ENCODE measurements around the gene HTT. TPM values are rescaled to one million over a fixed set of nuclear protein-coding genes. Genes with fewer than 3 reads are reported as not detected.

The HTT gene
- total RNA-seq (10 to 100 TPM; 23.5 to 39.8 TPM), polyA plus RNA-seq (1 to 10 TPM; 8.6 to 9.3 TPM)

DNA sequence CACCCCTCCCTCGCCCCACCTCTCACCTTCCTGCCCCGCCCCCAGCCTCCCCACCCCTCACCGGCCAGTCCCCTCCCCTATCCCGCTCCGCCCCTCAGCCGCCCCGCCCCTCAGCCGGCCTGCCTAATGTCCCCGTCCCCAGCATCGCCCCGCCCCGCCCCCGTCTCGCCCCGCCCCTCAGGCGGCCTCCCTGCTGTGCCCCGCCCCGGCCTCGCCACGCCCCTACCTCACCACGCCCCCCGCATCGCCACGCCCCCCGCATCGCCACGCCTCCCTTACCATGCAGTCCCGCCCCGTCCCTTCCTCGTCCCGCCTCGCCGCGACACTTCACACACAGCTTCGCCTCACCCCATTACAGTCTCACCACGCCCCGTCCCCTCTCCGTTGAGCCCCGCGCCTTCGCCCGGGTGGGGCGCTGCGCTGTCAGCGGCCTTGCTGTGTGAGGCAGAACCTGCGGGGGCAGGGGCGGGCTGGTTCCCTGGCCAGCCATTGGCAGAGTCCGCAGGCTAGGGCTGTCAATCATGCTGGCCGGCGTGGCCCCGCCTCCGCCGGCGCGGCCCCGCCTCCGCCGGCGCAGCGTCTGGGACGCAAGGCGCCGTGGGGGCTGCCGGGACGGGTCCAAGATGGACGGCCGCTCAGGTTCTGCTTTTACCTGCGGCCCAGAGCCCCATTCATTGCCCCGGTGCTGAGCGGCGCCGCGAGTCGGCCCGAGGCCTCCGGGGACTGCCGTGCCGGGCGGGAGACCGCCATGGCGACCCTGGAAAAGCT lies at the start of gene HTT, which contains the start of gene HTT-AS:
Gene HTT (plus strand): TSS at position 604 of the 768 bp plus-strand sequence. CDS start 145 bp downstream, at position 749.
Gene HTT-AS (minus strand): TSS at position 461 of the 768 bp plus-strand sequence.
- Histone ChIP-seq H3K9me3 (ENCODE audit: control insufficient read depth in 4 of 4, low read length in 3 of 4) (no peaks in the 10 kb centered on the region), H3K27me3 (ENCODE audit: control insufficient read depth in 4 of 4, insufficient read depth in 4 of 4, low read length in 3 of 4) (no peaks in the 10 kb centered on the region), H3K9ac (ENCODE audit: low read depth in 1 of 2, low read length in 2 of 2) (peak within 1 kb of the TSS; percentile 88 to 89), H3K36me3 (ENCODE audit: control insufficient read depth in 4 of 4, insufficient read depth in 3 of 4, low read depth in 1 of 4, low read length in 3 of 4) (no peaks in the 10 kb centered on the region), H3K4me3 (ENCODE audit: low read depth in 1 of 3, low read length in 3 of 3) (peak within 1 kb of the TSS; percentile 52 to 96 (median 88)), H3K4me1 (ENCODE audit: control insufficient read depth in 4 of 4, insufficient read depth in 4 of 4, low read length in 3 of 4) (peaks cover 7 to 42% (median 32%) of the 10 kb centered on the region in 4 donors), H3K27ac (ENCODE audit: low read depth in 1 of 2, low read length in 2 of 2) (peak within 1 kb of the TSS; percentile 94 to 97)
- DNase-seq (ENCODE audit: low spot score): peak; percentile 100
- 1% methylated on average over 81 of the region's 81 CpGs for WGBS
- TF ChIP-seq NR2F2 (IDR thresholded peaks at IDR 0.05) (no peak), YY1 (IDR thresholded peaks at IDR 0.05) (peak; percentile 84), RAD21 (IDR thresholded peaks at IDR 0.05) (no peak), CTCF (IDR thresholded peaks at IDR 0.05; ENCODE audit: low read depth, low read length, missing input control) (no peak), EGR1 (IDR thresholded peaks at IDR 0.05; ENCODE audit: low read depth in 2 of 2) (peak in 1 of 2 donors; percentile 4), SP1 (IDR thresholded peaks at IDR 0.05) (peak; percentile 66)

- Histone ChIP-seq H3K9ac (ENCODE audit: low read depth in 1 of 2, low read length in 2 of 2) (no peak overlapping the region), H3K4me3 (ENCODE audit: low read depth in 1 of 3, low read length in 3 of 3) (no peak overlapping the region), H3K4me1 (ENCODE audit: control insufficient read depth in 4 of 4, insufficient read depth in 4 of 4, low read length in 3 of 4) (no peaks in the 10 kb centered on the region), H3K27ac (ENCODE audit: low read depth in 1 of 2, low read length in 2 of 2) (no peak overlapping the region), H3K36me3 (ENCODE audit: control insufficient read depth in 4 of 4, insufficient read depth in 3 of 4, low read depth in 1 of 4, low read length in 3 of 4) (no peaks in the 10 kb centered on the region), H3K9me3 (ENCODE audit: control insufficient read depth in 4 of 4, low read length in 3 of 4) (no peaks in the 10 kb centered on the region), H3K27me3 (ENCODE audit: control insufficient read depth in 4 of 4, insufficient read depth in 4 of 4, low read length in 3 of 4) (no peaks in the 10 kb centered on the region)
- 95% methylated on average over 21 of the region's 21 CpGs for WGBS
- TF ChIP-seq HNF4G (IDR thresholded peaks at IDR 0.05): no peak
- no peak for TF ChIP-seq FOXA2 (IDR thresholded peaks at IDR 0.05)
- no peak for TF ChIP-seq NR2F2 (IDR thresholded peaks at IDR 0.05)
- no peak for TF ChIP-seq FOXA1 (IDR thresholded peaks at IDR 0.05)
- no peak for TF ChIP-seq CTCF (IDR thresholded peaks at IDR 0.05; ENCODE audit: low read depth, low read length, missing input control)
- no peak for TF ChIP-seq EGR1 (IDR thresholded peaks at IDR 0.05; ENCODE audit: low read depth in 2 of 2)
- TF ChIP-seq, protein P1, sequence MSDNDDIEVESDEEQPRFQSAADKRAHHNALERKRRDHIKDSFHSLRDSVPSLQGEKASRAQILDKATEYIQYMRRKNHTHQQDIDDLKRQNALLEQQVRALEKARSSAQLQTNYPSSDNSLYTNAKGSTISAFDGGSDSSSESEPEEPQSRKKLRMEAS (IDR thresholded peaks at IDR 0.05): no peak
- no peak for TF ChIP-seq YY1 (IDR thresholded peaks at IDR 0.05)
- TF ChIP-seq, protein P2, sequence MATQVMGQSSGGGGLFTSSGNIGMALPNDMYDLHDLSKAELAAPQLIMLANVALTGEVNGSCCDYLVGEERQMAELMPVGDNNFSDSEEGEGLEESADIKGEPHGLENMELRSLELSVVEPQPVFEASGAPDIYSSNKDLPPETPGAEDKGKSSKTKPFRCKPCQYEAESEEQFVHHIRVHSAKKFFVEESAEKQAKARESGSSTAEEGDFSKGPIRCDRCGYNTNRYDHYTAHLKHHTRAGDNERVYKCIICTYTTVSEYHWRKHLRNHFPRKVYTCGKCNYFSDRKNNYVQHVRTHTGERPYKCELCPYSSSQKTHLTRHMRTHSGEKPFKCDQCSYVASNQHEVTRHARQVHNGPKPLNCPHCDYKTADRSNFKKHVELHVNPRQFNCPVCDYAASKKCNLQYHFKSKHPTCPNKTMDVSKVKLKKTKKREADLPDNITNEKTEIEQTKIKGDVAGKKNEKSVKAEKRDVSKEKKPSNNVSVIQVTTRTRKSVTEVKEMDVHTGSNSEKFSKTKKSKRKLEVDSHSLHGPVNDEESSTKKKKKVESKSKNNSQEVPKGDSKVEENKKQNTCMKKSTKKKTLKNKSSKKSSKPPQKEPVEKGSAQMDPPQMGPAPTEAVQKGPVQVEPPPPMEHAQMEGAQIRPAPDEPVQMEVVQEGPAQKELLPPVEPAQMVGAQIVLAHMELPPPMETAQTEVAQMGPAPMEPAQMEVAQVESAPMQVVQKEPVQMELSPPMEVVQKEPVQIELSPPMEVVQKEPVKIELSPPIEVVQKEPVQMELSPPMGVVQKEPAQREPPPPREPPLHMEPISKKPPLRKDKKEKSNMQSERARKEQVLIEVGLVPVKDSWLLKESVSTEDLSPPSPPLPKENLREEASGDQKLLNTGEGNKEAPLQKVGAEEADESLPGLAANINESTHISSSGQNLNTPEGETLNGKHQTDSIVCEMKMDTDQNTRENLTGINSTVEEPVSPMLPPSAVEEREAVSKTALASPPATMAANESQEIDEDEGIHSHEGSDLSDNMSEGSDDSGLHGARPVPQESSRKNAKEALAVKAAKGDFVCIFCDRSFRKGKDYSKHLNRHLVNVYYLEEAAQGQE (IDR thresholded peaks at IDR 0.05): no peak
- no peak for TF ChIP-seq TAF1 (conservative IDR thresholded peaks at IDR 0.05)
- TF ChIP-seq ATF3 (IDR thresholded peaks at IDR 0.05): no peak
- TF ChIP-seq RXRA (IDR thresholded peaks at IDR 0.05): no peak
- no peak for TF ChIP-seq GABPA (IDR thresholded peaks at IDR 0.05 in 1 of 2, conservative IDR thresholded peaks at IDR 0.05 in 1 of 2)
- DNase-seq (ENCODE audit: low spot score): no peak
Measured at GRCh38 chr4:3025881-3026280, 48.6 kb upstream of the HTT start.
